HG03064 (cell line): Measurements from ENCODE around the gene GABRA5.
"Not testable (repeated sequence)": the region's sequence is repeated elsewhere in the genome, so short reads cannot be mapped to it uniquely, and the experiment has no call there.

ENCODE experiments used
- ATAC-seq: cut with Tn5 transposase; IDR thresholded peaks from one replicate; pipeline ENCODE4 v1.9.1; 2021; ENCODE audit warnings: low read depth; ENCODE audit not compliant: unreplicated experiment

Gene GABRA5

GRCh38 chr15:26866298-26867199 is at the start of gene GABRA5:
Gene GABRA5 (plus strand): TSS chr15:26867062. CDS start chr15:26869249, 2,187 bp downstream.
- no peak for ATAC-seq

GRCh38 chr15:26831191-26831590 is 35.7 kb upstream of the GABRA5 start:
- ATAC-seq: not testable (repeated sequence)

- no peak for ATAC-seq
Measured at GRCh38 chr15:26831951-26832350, 34.9 kb upstream of the GABRA5 start.

GRCh38 chr15:26838742-26839460 is 28.0 kb upstream of the GABRA5 start:
- no peak for ATAC-seq

- ATAC-seq: no peak
Measured at GRCh38 chr15:26841514-26841913, 25.3 kb upstream of the GABRA5 start.

- no peak for ATAC-seq
Measured at GRCh38 chr15:26841941-26842340, 24.9 kb upstream of the GABRA5 start.

- no peak for ATAC-seq
Measured at GRCh38 chr15:26842391-26842790, 24.5 kb upstream of the GABRA5 start.

GRCh38 chr15:26844901-26845300 is 22.0 kb upstream of the GABRA5 start:
- ATAC-seq: no peak

GRCh38 chr15:26848498-26848897 is 18.4 kb upstream of the GABRA5 start:
- ATAC-seq: no peak

GRCh38 chr15:26850161-26850560 is 16.7 kb upstream of the GABRA5 start:
- ATAC-seq: no peak

- ATAC-seq: no peak
Measured at GRCh38 chr15:26852980-26853379, 13.9 kb upstream of the GABRA5 start.

GRCh38 chr15:26854435-26854834 is 12.4 kb upstream of the GABRA5 start:
- ATAC-seq: no peak

- ATAC-seq: no peak
Measured at GRCh38 chr15:26864664-26865191, 2.1 kb upstream of the GABRA5 start.

GRCh38 chr15:26867200-26868007 is 542 bp downstream of the GABRA5 start:
- ATAC-seq: no peak

GRCh38 chr15:26868029-26868685 is 1.3 kb downstream of the GABRA5 start:
- ATAC-seq: no peak

- ATAC-seq: no peak
Measured at GRCh38 chr15:26869628-26870027, 2.8 kb downstream of the GABRA5 start.

- no peak for ATAC-seq
Measured at GRCh38 chr15:26870346-26870745, 3.5 kb downstream of the GABRA5 start.

GRCh38 chr15:26872206-26872605 is 5.3 kb downstream of the GABRA5 start:
- no peak for ATAC-seq

- no peak for ATAC-seq
Measured at GRCh38 chr15:26873846-26874245, 7.0 kb downstream of the GABRA5 start.
